COLO668 (cell line): Measurements from ENCODE around the gene STK24.

Experiments used
- DNase-seq: peaks from one replicate; lab custom pipeline; 2025; ENCODE audit not compliant: unreplicated experiment; lab: John Stamatoyannopoulos, UW

STK24 gene

GRCh38 chr13:98439896-98440295, 137.0 kb downstream of the STK24 start:
- no peak for DNase-seq

- DNase-seq: no peak
Measured at GRCh38 chr13:98439126-98439828, 137.6 kb downstream of the STK24 start.

GRCh38 chr13:98438246-98439125, 138.4 kb downstream of the STK24 start:
- DNase-seq: no peak

- no peak for DNase-seq
Measured at GRCh38 chr13:98436233-98436910, 140.5 kb downstream of the STK24 start.

- no peak for DNase-seq
Measured at GRCh38 chr13:98435376-98435775, 141.5 kb downstream of the STK24 start.

- no peak for DNase-seq
Measured at GRCh38 chr13:98434060-98434459, 142.8 kb downstream of the STK24 start.

- DNase-seq: no peak
Measured at GRCh38 chr13:98433654-98434053, 143.3 kb downstream of the STK24 start.

- no peak for DNase-seq
Measured at GRCh38 chr13:98432638-98433037, 144.3 kb downstream of the STK24 start.

- no peak for DNase-seq
Measured at GRCh38 chr13:98429977-98430736, 146.8 kb downstream of the STK24 start.

GRCh38 chr13:98429531-98429930, 147.4 kb downstream of the STK24 start:
- DNase-seq: no peak

GRCh38 chr13:98429081-98429480, 147.8 kb downstream of the STK24 start:
- no peak for DNase-seq

- DNase-seq: no peak
Measured at GRCh38 chr13:98428256-98428966, 148.5 kb downstream of the STK24 start.

GRCh38 chr13:98427331-98427995, 149.4 kb downstream of the STK24 start:
- no peak for DNase-seq

- DNase-seq: no peak
Measured at GRCh38 chr13:98423417-98423816, 153.5 kb downstream of the STK24 start.

GRCh38 chr13:98422046-98422445, 154.9 kb downstream of the STK24 start:
- DNase-seq: no peak

- DNase-seq: no peak
Measured at GRCh38 chr13:98420554-98421175, 156.2 kb downstream of the STK24 start.

- DNase-seq: peak; percentile 38
Measured at GRCh38 chr13:98419786-98420553, 156.9 kb downstream of the STK24 start.

- peak; percentile 89 for DNase-seq
Measured at GRCh38 chr13:98416408-98416807, 160.5 kb downstream of the STK24 start.
